Neural cell (in vitro differentiated cells): ENCODE measurements around the gene ALK. TPM values are rescaled to one million over a fixed set of nuclear protein-coding genes. Genes with fewer than 3 reads are reported as not detected.

ENCODE experiments used
- H2AFZ ChIP-seq: fragments of 200-600, 300-800 bp; sonication (generic), shearing (Covaris generic); 2 replicates; pipeline ENCODE4 v1.6.0; 2014; ENCODE audit warnings: low read depth, mild to moderate bottlenecking, antibody characterized with exemption, low read length, moderate library complexity
- H3F3A ChIP-seq: fragments of 200-600 bp; shearing (Covaris generic); 2 replicates; pipeline ENCODE4 v1.6.1; 2016; ENCODE audit warnings: mild to moderate bottlenecking, moderate library complexity, mixed read lengths, antibody characterized with exemption, low read length; ENCODE audit not compliant: insufficient read depth, poor library complexity, severe bottlenecking
- H3K27ac ChIP-seq: fragments of 200-600, 300-800 bp; sonication (generic), shearing (Covaris generic); 2 replicates; pipeline ENCODE4 v1.5.1; 2014; ENCODE audit warnings: mild to moderate bottlenecking, low read length, moderate library complexity
- H3K27me3 ChIP-seq: fragments of 300-800, 200-600 bp; sonication (generic), shearing (Covaris generic); 2 replicates; pipeline ENCODE4 v1.6.0; 2014; ENCODE audit warnings: mild to moderate bottlenecking, low read depth, low read length, moderate library complexity; ENCODE audit not compliant: insufficient read depth
- H3K36me3 ChIP-seq: fragments of 300-800, 200-600 bp; sonication (generic), shearing (Covaris generic); 2 replicates; pipeline ENCODE4 v1.5.1; 2014; ENCODE audit warnings: mild to moderate bottlenecking, antibody characterized with exemption, low read length, moderate library complexity; ENCODE audit not compliant: insufficient read depth
- H3K4me2 ChIP-seq: fragments of 300-800, 200-600 bp; sonication (generic), shearing (Covaris generic); 2 replicates; pipeline ENCODE4 v1.6.0; 2014; ENCODE audit warnings: mild to moderate bottlenecking, low read length
- H3K4me3 ChIP-seq: fragments of 300-800, 200-600 bp; sonication (generic), shearing (Covaris generic); 2 replicates; pipeline ENCODE4 v1.5.1; 2014; ENCODE audit warnings: mild to moderate bottlenecking, low read length, moderate library complexity
- H3K79me2 ChIP-seq: fragments of 200-600 bp; shearing (Covaris generic); replicated peaks from 2 replicates; pipeline ENCODE4 v1.6.0; 2014; ENCODE audit warnings: mild to moderate bottlenecking, low read length, moderate library complexity; ENCODE audit not compliant: insufficient read depth
- H3K9ac ChIP-seq: fragments of 300-800, 200-600 bp; sonication (generic), shearing (Covaris generic); 2 replicates; pipeline ENCODE4 v1.6.1; 2016; ENCODE audit warnings: mild to moderate bottlenecking, low read length, mixed read lengths
- H3K9me2 ChIP-seq: fragments of 200-600 bp; shearing (Covaris generic); 2 replicates; pipeline ENCODE4 v1.6.1; 2016; ENCODE audit warnings: mild to moderate bottlenecking, low read length, mixed read lengths; ENCODE audit not compliant: insufficient read depth
- H3K9me3 ChIP-seq: fragments of 200-600, 300-800 bp; sonication (generic), shearing (Covaris generic); 2 replicates; pipeline ENCODE4 v1.6.1; 2016; ENCODE audit warnings: mild to moderate bottlenecking, mixed run types, low read length, moderate library complexity, mixed read lengths
- H4K20me1 ChIP-seq: fragments of 200-600 bp; shearing (Covaris generic); 2 replicates; pipeline ENCODE4 v1.6.1; 2016; ENCODE audit warnings: mild to moderate bottlenecking, mixed run types; ENCODE audit not compliant: insufficient read depth
- CTCF ChIP-seq: fragments of 450-650 bp; IDR thresholded peaks from 2 replicates; pipeline ENCODE4 v1.5.1; 2014; ENCODE audit warnings: antibody characterized with exemption, mild to moderate bottlenecking, moderate library complexity; ENCODE audit not compliant: poor library complexity, severe bottlenecking
- EP300 ChIP-seq: fragments of 450-650 bp; conservative IDR thresholded peaks from 2 replicates; pipeline ENCODE4 v1.6.1; 2014; ENCODE audit warnings: antibody characterized with exemption, mild to moderate bottlenecking, moderate library complexity; ENCODE audit not compliant: poor library complexity, severe bottlenecking
- EZH2 ChIP-seq: fragments of 200-600, 300-800 bp; shearing (Covaris generic), sonication (generic); IDR thresholded peaks from 2 replicates; pipeline ENCODE4 v1.6.1; 2014; ENCODE audit warnings: antibody characterized with exemption, low read length, borderline replicate concordance, mild to moderate bottlenecking; ENCODE audit not compliant: insufficient read depth, poor library complexity, severe bottlenecking
- MXI1 ChIP-seq: fragments of 450-650 bp; conservative IDR thresholded peaks from 2 replicates; pipeline ENCODE4 v1.6.1; 2014; ENCODE audit warnings: antibody characterized with exemption, mild to moderate bottlenecking; ENCODE audit not compliant: poor library complexity, severe bottlenecking
- POLR2AphosphoS5 ChIP-seq: IDR thresholded peaks from 2 replicates; pipeline ENCODE4 v1.6.1; 2012
- RAD21 ChIP-seq: fragments of 450-650 bp; conservative IDR thresholded peaks from 2 replicates; pipeline ENCODE4 v1.6.1; 2014; ENCODE audit warnings: antibody characterized with exemption, mild to moderate bottlenecking, moderate library complexity
- REST ChIP-seq: IDR thresholded peaks from 2 replicates; pipeline ENCODE4 v1.6.1; 2012; ENCODE audit warnings: borderline replicate concordance
- SMC3 ChIP-seq: fragments of 450-650 bp; conservative IDR thresholded peaks from 2 replicates; pipeline ENCODE4 v1.6.1; 2014; ENCODE audit warnings: antibody characterized with exemption, mild to moderate bottlenecking, moderate library complexity; ENCODE audit not compliant: poor library complexity
- TAF1 ChIP-seq: IDR thresholded peaks from 2 replicates; pipeline ENCODE4 v1.6.1; 2012; ENCODE audit warnings: low read depth
- polyA plus RNA-seq: library from polyadenylated mRNA; depleted of rRNA; stranded (reverse); fragments of >200 nt; gene quantifications from 2 replicates; pipeline ENCODE4 v1.2.3, GENCODE V29; 2014

ALK gene
- polyA plus RNA-seq, 1 donor from 2014 or later, result 7.1 TPM

GRCh38 chr2:29452036-29452435 is 469.4 kb downstream of the ALK start:
- Histone ChIP-seq H3K27me3 (no peaks in the 10 kb centered on the region), H3K79me2 (no peaks in the 10 kb centered on the region), H3K36me3 (no peaks in the 10 kb centered on the region), H3K9ac (no peak overlapping the region), H3F3A (no peaks in the 10 kb centered on the region), H3K9me3 (no peaks in the 10 kb centered on the region), H4K20me1 (no peaks in the 10 kb centered on the region), H3K27ac (no peak overlapping the region), H2AFZ (no peak overlapping the region), H3K4me2 (no peak overlapping the region), H3K4me3 (no peak overlapping the region), H3K9me2 (no peaks in the 10 kb centered on the region)
- no peak for TF ChIP-seq POLR2AphosphoS5
- TF ChIP-seq REST, result no peak
- TF ChIP-seq TAF1, result no peak
- no peak for TF ChIP-seq CTCF
- TF ChIP-seq RAD21, result no peak
- TF ChIP-seq MXI1, result no peak
- TF ChIP-seq EP300, result no peak
- TF ChIP-seq EZH2, result no peak
- TF ChIP-seq SMC3, result no peak

- Histone ChIP-seq H2AFZ (no peak overlapping the region), H3K9me3 (no peaks in the 10 kb centered on the region), H3K79me2 (no peaks in the 10 kb centered on the region), H3K27me3 (no peaks in the 10 kb centered on the region), H3K4me2 (no peak overlapping the region), H3K4me3 (no peak overlapping the region), H3K27ac (no peak overlapping the region), H3K9me2 (no peaks in the 10 kb centered on the region), H3F3A (no peaks in the 10 kb centered on the region), H3K9ac (no peak overlapping the region), H4K20me1 (no peaks in the 10 kb centered on the region), H3K36me3 (no peaks in the 10 kb centered on the region)
- no peak for TF ChIP-seq REST
- TF ChIP-seq MXI1, result no peak
- no peak for TF ChIP-seq CTCF
- no peak for TF ChIP-seq EP300
- TF ChIP-seq POLR2AphosphoS5, result no peak
- TF ChIP-seq SMC3, result no peak
- no peak for TF ChIP-seq RAD21
- no peak for TF ChIP-seq TAF1
- no peak for TF ChIP-seq EZH2
These were observed 470.7 kb downstream of the ALK start for GRCh38 chr2:29450596-29451222.
